Amniotic stem cell (primary cell): ENCODE results near the gene HAUS1.
"Not testable (repeated sequence)": the region's sequence is repeated elsewhere in the genome, so short reads cannot be mapped to it uniquely, and the experiment has no call there.

Experiments used
- DNase-seq: peaks from one replicate; lab custom pipeline; 2025; lab: John Stamatoyannopoulos, UW

Gene HAUS1

GRCh38 chr18:46104128-46104911, at the start of gene HAUS1:
Gene HAUS1, plus strand, starts transcription at chr18:46104385. Its CDS starts 27 bp downstream, at chr18:46104412.
- DNase-seq, result peak; percentile 51

GRCh38 chr18:46054956-46055837, 49.0 kb upstream of the HAUS1 start:
- no peak for DNase-seq

- no peak for DNase-seq
Measured at GRCh38 chr18:46055838-46056230, 48.4 kb upstream of the HAUS1 start.

GRCh38 chr18:46060359-46060841, 43.8 kb upstream of the HAUS1 start:
- DNase-seq, result no peak

- no peak for DNase-seq
Measured at GRCh38 chr18:46061387-46061786, 42.8 kb upstream of the HAUS1 start.

- no peak for DNase-seq
Measured at GRCh38 chr18:46061796-46062195, 42.4 kb upstream of the HAUS1 start.

GRCh38 chr18:46062781-46063180, 41.4 kb upstream of the HAUS1 start:
- DNase-seq, result no peak

GRCh38 chr18:46067438-46068007, 36.7 kb upstream of the HAUS1 start:
- DNase-seq, result no peak

- DNase-seq, result no peak
Measured at GRCh38 chr18:46068763-46069162, 35.4 kb upstream of the HAUS1 start.

- DNase-seq, result no peak
Measured at GRCh38 chr18:46069524-46069923, 34.7 kb upstream of the HAUS1 start.

- DNase-seq, result no peak
Measured at GRCh38 chr18:46070232-46070631, 34.0 kb upstream of the HAUS1 start.

- DNase-seq, result no peak
Measured at GRCh38 chr18:46070815-46071652, 33.2 kb upstream of the HAUS1 start.

GRCh38 chr18:46071653-46072375, 32.4 kb upstream of the HAUS1 start, which contains the start of gene PSTPIP2:
Gene PSTPIP2, minus strand, starts transcription at chr18:46072260. Its CDS starts 72 bp downstream, at chr18:46072188.
- peak; percentile 22 for DNase-seq

GRCh38 chr18:46072376-46072867, 31.8 kb upstream of the HAUS1 start:
- DNase-seq, result no peak

- DNase-seq, result no peak
Measured at GRCh38 chr18:46072959-46073358, 31.2 kb upstream of the HAUS1 start.

- peak; percentile 37 for DNase-seq
Measured at GRCh38 chr18:46073474-46074331, 30.5 kb upstream of the HAUS1 start.

GRCh38 chr18:46079336-46079735, 24.8 kb upstream of the HAUS1 start:
- no peak for DNase-seq

- no peak for DNase-seq
Measured at GRCh38 chr18:46080156-46080555, 24.0 kb upstream of the HAUS1 start.

- no peak for DNase-seq
Measured at GRCh38 chr18:46084431-46084830, 19.8 kb upstream of the HAUS1 start.

- DNase-seq, result not testable (repeated sequence)
Measured at GRCh38 chr18:46088501-46088900, 15.7 kb upstream of the HAUS1 start.
